ENCODE results near the gene RNF138. TPM values are rescaled to one million over a fixed set of nuclear protein-coding genes. Genes with fewer than 3 reads are reported as not detected.
A peak's percentile ranks its signal among the peaks of the same experiment; 100 is the strongest.

The RNF138 gene
- polyA plus RNA-seq, 3 donors: 62.8 to 70.5 (median 67.1) TPM

- WGBS (ENCODE audit: insufficient coverage): no CpG with 5 or more reads among the region's 2 CpGs
- H3K4me3 Mint-ChIP-seq: no peak overlapping the region
- Histone ChIP-seq H3K27me3 (ENCODE audit: control insufficient read depth in 2 of 2, insufficient read depth in 2 of 2, low read length in 2 of 2) (no peaks in the 10 kb centered on the region), H3K79me2 (ENCODE audit: insufficient read depth, low read length) (peaks cover 95% of the 10 kb centered on the region), H2AFZ (ENCODE audit: insufficient read depth, low read depth, low read length, poor library complexity, severe bottlenecking) (no peak overlapping the region), H3K4me3 (replicated peaks in 1 of 3; ENCODE audit: low read depth in 2 of 3, low read length in 3 of 3) (no peak overlapping the region), H4K20me1 (ENCODE audit: insufficient read depth, low read length) (peaks cover 94% of the 10 kb centered on the region), H3K27ac (ENCODE audit: low read depth in 1 of 2, low read length in 2 of 2) (peak overlapping the region in 1 of 2 donors; percentile 56), H3K4me2 (replicated peaks; ENCODE audit: extremely low read depth, low read length, poor library complexity, severe bottlenecking) (no peak overlapping the region), H3K36me3 (replicated peaks in 1 of 2; ENCODE audit: control insufficient read depth in 1 of 2, insufficient read depth in 2 of 2, low read length in 2 of 2) (peaks cover 14 to 32% of the 10 kb centered on the region in 2 donors), H3K9me3 (replicated peaks in 1 of 2; ENCODE audit: control insufficient read depth in 1 of 2, insufficient read depth in 1 of 2, low read length in 2 of 2) (no peaks in the 10 kb centered on the region), H3K4me1 (ENCODE audit: control insufficient read depth in 1 of 2, insufficient read depth in 2 of 2, low read length in 2 of 2) (peaks cover 25 to 41% of the 10 kb centered on the region in 2 donors), H3K9ac (ENCODE audit: insufficient read depth, low read length, poor library complexity, severe bottlenecking) (no peak overlapping the region)
- peaks cover 0 to 1% (median 0%) of the 10 kb centered on the region in 3 donors for H3K27me3 Mint-ChIP-seq (ENCODE audit: low read depth in 3 of 3)
- peak overlapping the region in 4 of 7 donors; percentile 4 to 77 (median 66) for H3K27ac Mint-ChIP-seq
- no peak for TF ChIP-seq CTCF (IDR thresholded peaks at IDR 0.05)
- H3K4me1 Mint-ChIP-seq: peaks cover 48% of the 10 kb centered on the region
- H3K36me3 Mint-ChIP-seq: peaks cover 27 to 51% of the 10 kb centered on the region in 2 donors
- intact Hi-C loops (cut with micrococcal nuclease): loop anchor here in 1 of 2 donors (10.0 kb wide), 1 partner anchor 52 kb away; no protein-coding TSS in a partner anchor
- peaks cover 0 to 2% (median 0%) of the 10 kb centered on the region in 7 donors for H3K9me3 Mint-ChIP-seq
- DNase-seq: no peak
Observed at GRCh38 chr18:32096946-32097345, 5.3 kb downstream of the RNF138 start.

GRCh38 chr18:32104516-32104915, 12.8 kb downstream of the RNF138 start:
- peaks cover 0 to 2% (median 0%) of the 10 kb centered on the region in 7 donors for H3K9me3 Mint-ChIP-seq
- Histone ChIP-seq H3K4me1 (ENCODE audit: control insufficient read depth in 1 of 2, insufficient read depth in 2 of 2, low read length in 2 of 2) (no peaks in the 10 kb centered on the region), H3K27ac (ENCODE audit: low read depth in 1 of 2, low read length in 2 of 2) (no peak overlapping the region), H3K36me3 (replicated peaks in 1 of 2; ENCODE audit: control insufficient read depth in 1 of 2, insufficient read depth in 2 of 2, low read length in 2 of 2) (peaks cover 9 to 27% of the 10 kb centered on the region in 2 donors), H3K4me3 (replicated peaks in 1 of 3; ENCODE audit: low read depth in 2 of 3, low read length in 3 of 3) (no peak overlapping the region), H3K79me2 (ENCODE audit: insufficient read depth, low read length) (peaks cover 100% of the 10 kb centered on the region), H3K27me3 (ENCODE audit: control insufficient read depth in 2 of 2, insufficient read depth in 2 of 2, low read length in 2 of 2) (no peaks in the 10 kb centered on the region), H2AFZ (ENCODE audit: insufficient read depth, low read depth, low read length, poor library complexity, severe bottlenecking) (no peak overlapping the region), H3K4me2 (replicated peaks; ENCODE audit: extremely low read depth, low read length, poor library complexity, severe bottlenecking) (no peak overlapping the region), H3K9me3 (replicated peaks in 1 of 2; ENCODE audit: control insufficient read depth in 1 of 2, insufficient read depth in 1 of 2, low read length in 2 of 2) (no peaks in the 10 kb centered on the region), H3K9ac (ENCODE audit: insufficient read depth, low read length, poor library complexity, severe bottlenecking) (no peak overlapping the region), H4K20me1 (ENCODE audit: insufficient read depth, low read length) (peaks cover 100% of the 10 kb centered on the region)
- H3K4me3 Mint-ChIP-seq: no peak overlapping the region
- WGBS (ENCODE audit: insufficient coverage): no CpG with 5 or more reads among the region's 2 CpGs
- no peaks in the 10 kb centered on the region for H3K27me3 Mint-ChIP-seq (ENCODE audit: low read depth in 3 of 3)
- H3K27ac Mint-ChIP-seq: peak overlapping the region in 1 of 7 donors; percentile 12
- peaks cover 19 to 49% of the 10 kb centered on the region in 2 donors for H3K36me3 Mint-ChIP-seq
- TF ChIP-seq CTCF (IDR thresholded peaks at IDR 0.05): no peak
- H3K4me1 Mint-ChIP-seq: peaks cover 9% of the 10 kb centered on the region
- intact Hi-C loops (cut with micrococcal nuclease): no loop called here
- no peak for DNase-seq
